NCI-H82 treated with DMSO at 0.1 percent for 48 hours (cell line): Measurements from ENCODE around the gene RXRA.

Experiments
- DNase-seq: peaks from one replicate; lab custom pipeline; 2025; ENCODE audit not compliant: unreplicated experiment; lab: John Stamatoyannopoulos, UW

RXRA gene

GRCh38 chr9:134429007-134429406 is 102.8 kb downstream of the RXRA start:
- no peak for DNase-seq

- DNase-seq = no peak
These were observed 103.2 kb downstream of the RXRA start for GRCh38 chr9:134429481-134429880.

- DNase-seq = no peak
These were observed 104.8 kb downstream of the RXRA start for GRCh38 chr9:134431095-134431494.

- no peak for DNase-seq
These were observed 105.4 kb downstream of the RXRA start for GRCh38 chr9:134431626-134432025.

DNA sequence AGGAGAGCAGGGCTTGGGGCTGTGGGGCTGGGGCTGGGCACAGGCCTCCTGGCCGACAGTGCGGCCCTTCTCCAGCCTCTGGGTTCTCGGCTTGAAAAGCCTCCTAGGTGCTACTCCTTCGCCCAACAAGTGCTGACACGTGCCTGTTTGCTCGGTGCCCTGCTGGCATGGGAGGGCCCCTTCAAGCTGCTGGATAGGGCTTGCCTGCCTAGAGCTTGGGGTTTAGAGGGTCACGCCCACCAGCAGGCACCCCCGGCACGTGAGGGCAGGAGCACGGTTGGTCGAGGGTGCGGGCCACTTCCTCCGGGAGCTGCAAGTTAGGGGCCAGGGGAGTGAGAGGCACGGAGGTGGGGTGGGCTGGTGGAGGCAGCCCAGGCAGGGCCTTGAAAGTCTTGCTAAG is 106.2 kb downstream of the RXRA start:
- no peak for DNase-seq

DNA sequence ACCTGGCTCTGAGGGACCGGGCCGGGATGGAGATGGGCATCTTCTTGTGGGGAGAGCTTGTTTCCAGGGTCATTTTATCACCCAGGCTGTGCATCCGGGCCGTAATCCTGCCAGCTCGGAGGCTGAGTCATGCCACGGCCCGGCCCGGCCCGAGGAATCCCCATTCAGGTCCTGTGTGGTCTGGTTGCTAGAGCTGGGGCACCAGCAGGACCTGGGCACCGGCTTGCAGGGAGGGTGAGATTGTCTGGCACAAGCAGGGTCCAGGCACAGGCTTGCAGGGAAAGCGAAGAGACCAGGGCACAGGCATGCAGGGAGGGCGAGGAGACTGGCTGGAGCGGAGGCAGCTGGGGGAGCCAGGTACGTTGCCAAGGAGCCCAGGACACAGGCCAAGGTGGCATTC is 106.8 kb downstream of the RXRA start:
- DNase-seq = no peak

DNA sequence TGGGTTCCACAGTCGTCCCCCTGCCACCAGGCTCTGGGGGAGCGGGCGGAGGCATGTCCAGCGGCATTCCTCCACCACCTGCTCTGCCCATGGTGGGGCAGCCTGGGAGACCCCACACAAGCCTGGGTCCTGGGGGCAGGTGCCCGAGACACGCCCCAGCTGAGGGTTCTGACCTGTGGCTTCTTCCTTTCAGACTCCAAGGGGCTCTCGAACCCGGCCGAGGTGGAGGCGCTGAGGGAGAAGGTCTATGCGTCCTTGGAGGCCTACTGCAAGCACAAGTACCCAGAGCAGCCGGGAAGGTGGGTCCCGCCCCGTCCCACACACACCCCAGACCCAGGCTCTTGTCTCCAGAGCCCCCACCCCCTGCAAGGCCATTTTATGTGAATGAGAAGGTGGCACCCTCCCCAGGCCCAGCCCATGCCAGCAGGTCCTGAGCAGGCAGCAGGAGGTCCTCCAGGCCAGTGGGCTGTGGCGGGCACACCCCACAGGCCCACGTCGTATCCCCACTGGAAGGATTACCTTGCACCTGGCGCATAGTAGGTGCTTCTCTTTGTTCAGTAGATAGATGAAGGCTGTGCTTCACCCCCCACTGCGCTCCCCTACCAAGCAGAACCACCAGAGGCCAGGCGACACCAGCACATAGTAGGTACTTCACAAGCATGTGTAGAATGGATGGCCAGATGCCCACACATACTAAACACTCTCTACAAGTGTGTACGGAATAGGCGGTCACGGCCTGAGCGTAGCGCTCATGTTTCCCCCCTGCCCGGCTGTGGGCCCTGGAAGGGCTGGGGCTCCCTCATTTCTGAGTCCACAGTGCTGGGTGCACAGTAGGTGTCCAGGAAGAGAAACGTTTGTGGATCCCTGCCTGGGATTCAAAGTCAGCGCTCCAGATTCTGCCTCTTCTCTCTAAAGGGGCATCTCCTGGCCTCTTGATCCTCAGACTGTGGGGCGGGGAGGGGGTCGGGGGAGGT is 107.9 kb downstream of the RXRA start:
- DNase-seq = no peak

DNA sequence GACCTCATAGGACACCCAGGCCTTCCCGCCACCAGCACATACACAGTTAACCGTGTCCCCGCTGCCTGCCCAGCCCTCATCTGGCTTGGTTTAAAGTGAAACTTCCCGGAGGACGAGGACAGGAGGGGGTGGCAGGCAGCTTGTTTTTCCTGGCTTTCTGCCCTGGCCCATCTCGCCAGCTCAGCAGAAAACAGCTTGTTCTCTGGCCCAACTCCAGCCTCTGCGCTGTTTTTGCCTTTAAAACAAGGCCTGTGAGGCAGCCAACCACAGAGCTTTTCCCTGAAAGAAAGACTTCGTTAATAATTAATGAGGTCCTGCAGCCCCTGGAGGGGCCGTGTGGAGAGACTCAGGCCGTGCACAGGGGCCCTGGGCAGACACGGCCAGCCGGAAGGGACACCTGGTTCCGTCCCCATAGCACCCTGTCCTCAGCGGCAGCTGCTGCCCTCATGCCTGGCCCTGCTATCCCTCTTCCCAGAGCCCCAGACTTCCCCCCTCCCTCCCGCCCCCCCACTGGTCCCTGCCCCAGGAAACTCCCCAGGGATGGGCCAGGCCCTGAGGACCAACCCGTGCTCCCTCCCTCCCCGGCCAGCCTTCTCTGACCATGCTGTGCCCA is 108.7 kb downstream of the RXRA start:
- no peak for DNase-seq

GRCh38 chr9:134435550-134436378 is 109.5 kb downstream of the RXRA start:
- no peak for DNase-seq

DNA sequence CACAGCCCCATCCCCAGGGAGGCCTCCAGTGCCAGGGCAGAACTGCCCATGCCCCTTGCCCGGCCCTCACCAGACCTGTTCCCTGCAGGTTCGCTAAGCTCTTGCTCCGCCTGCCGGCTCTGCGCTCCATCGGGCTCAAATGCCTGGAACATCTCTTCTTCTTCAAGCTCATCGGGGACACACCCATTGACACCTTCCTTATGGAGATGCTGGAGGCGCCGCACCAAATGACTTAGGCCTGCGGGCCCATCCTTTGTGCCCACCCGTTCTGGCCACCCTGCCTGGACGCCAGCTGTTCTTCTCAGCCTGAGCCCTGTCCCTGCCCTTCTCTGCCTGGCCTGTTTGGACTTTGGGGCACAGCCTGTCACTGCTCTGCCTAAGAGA is 110.1 kb downstream of the RXRA start:
- no peak for DNase-seq

GRCh38 chr9:134436911-134437310 is 110.7 kb downstream of the RXRA start:
- no peak for DNase-seq

- DNase-seq = no peak
These were observed 111.3 kb downstream of the RXRA start for GRCh38 chr9:134437403-134438194.

DNA sequence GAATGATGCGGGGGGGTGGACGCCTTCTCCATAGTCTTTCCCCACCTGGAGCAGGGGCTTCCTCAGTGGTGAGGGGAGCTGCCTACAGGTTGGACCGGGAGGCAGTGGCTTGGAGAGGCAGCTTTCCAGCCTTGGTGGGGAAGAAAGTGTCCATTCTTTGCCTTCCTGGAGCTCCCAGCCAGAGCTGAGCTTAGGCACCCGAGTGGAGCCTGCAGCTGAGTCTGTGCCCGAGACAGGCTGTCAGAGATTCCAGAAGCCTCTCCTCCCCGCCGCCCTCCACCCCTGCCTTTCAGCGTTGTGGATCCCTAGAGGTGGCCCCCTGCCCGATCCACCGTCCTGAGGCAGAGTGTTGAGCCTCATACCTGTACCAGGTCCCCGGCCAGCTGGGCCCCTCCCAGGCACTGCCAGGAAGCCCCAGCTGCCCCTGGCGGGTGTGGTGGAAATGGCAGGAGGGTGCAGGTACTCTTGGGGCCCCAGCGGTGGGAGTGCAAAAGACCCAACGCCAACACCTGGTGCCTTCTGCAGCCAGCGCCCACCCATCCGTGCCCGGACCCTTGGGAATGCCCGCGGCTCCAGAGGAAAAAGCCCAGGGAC is 112.0 kb downstream of the RXRA start:
- no peak for DNase-seq

GRCh38 chr9:134439368-134439784 is 113.1 kb downstream of the RXRA start:
- DNase-seq = no peak

DNA sequence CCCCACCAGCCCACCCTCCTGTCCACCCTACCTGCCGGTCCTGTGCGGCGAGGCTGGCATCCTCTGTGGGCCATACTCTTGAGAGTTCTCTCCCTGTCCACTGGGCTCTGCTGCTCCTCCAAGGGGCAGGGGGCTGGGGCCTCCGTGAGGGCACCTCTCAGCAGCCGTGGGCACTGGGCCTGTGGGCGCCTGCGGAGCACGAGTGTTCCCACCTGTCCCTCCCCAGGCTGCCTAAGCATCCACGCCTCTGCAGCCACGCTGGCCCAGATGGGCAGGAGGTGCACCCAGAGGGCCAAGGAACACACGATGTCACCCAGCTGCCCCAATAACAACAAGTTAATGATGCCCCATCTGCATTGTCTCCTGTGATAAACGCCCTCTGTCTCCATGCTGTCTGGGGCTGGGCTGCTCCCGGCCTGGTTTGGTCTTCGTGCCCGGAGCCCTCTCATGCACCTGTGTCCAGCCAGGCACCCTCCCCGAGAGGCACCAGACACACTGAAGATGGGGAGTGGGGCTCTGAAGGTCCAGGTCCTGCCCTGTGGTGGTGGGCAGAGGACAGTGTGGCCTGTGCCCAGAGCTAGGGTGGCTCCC is 114.5 kb downstream of the RXRA start:
- no peak for DNase-seq

DNA sequence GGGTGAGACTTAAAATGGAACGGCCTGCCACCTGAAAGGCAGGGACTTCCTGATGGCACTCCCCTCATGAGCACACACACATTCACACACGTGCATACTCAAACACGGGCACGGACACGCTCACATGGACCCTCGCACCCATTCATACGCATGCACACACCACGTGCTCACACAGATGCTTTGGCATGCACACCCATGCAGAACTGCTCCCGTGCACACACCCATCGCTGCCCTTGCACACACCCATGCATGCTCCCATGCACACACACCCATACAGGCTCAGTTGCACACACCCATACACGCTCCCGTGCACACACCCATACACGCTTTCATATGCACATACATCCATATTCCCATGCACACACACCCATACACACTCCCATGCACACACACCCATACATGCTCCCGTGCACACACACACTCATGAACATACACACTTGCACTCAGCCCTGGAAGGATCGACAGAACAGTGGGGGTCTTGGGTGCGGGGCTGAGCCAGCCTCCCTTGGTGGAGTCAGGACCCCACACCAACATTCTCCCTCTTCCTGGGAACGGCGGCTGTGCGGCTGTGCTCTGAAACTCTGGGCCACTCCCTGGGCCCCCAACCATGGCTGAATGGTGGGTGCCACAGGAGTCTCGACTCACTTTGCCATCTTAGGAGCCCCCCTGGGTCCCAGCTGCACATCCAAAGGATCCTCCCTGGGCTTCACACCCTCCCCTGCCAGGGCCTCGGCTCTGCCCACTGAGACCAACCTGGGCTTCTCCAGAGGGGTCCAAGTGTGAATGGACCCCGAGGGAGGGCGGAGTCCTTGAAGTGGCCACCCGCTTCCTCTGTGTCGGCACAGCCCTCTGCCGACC is 115.2 kb downstream of the RXRA start:
- DNase-seq = no peak

DNA sequence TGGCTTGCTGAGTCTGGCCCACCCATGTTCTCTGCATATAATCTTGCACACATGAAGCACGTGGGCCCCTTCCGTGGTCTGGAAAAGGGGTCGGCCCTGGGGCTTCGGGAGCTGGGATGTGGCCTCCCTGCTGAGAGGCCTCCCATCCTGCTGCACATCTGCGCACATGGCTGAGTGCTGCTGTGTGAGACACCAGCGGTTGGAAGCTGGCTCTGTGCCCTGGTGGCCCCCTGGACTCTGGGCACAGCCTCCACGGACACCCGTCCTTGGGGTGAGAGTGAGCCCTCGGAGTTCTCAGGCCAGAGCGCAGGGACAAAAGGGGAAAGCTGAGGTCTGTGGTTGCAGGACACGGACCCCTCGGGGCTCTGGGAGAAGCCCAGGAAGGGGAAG is 115.8 kb downstream of the RXRA start:
- DNase-seq = no peak

GRCh38 chr9:134442486-134443173 is 116.4 kb downstream of the RXRA start:
- DNase-seq = no peak
